WTC11 (cell line): ENCODE data around the gene TOX2. TPM values are rescaled to one million over a fixed set of nuclear protein-coding genes. Genes with fewer than 3 reads are reported as not detected.

ENCODE experiments used
- ATAC-seq: fragments of 200-7000 bp; cut with Tn5 transposase; 2 replicates; pipeline ENCODE4 v1.10.0; 2021; ENCODE audit warnings: mild to moderate bottlenecking, moderate library complexity
- CTCF ChIA-PET: fragments of 300-600 bp; sonication (Branson Sonifier 250); formaldehyde crosslinking; loops from one replicate; lab custom pipeline; 2021; ENCODE audit warnings: antibody characterized with exemption; lab: Charles Lee
- POLR2A ChIA-PET: fragments of 350-600 bp; sonication (Branson Sonifier 250); formaldehyde crosslinking; loops from one replicate; lab custom pipeline; 2021; ENCODE audit warnings: antibody characterized with exemption; lab: Charles Lee
- DNase-seq: peaks from one replicate; pipeline ENCODE4 v3.0.0; 2021; ENCODE audit warnings: low spot score
- H3K27ac Mint-ChIP-seq: 2 replicates; pipeline ENCODE4 v1.8.0; 2021; ENCODE audit warnings: mixed read lengths
- H3K27me3 Mint-ChIP-seq: 2 replicates; pipeline ENCODE4 v1.8.0; 2021; ENCODE audit warnings: low read depth, mild to moderate bottlenecking, moderate library complexity, mixed read lengths
- H3K36me3 Mint-ChIP-seq: 2 replicates; pipeline ENCODE4 v1.8.0; 2021; ENCODE audit warnings: mixed read lengths
- H3K4me1 Mint-ChIP-seq: 2 replicates; pipeline ENCODE4 v1.8.0; 2022; ENCODE audit warnings: mixed read lengths
- H3K4me3 Mint-ChIP-seq: 2 replicates; pipeline ENCODE4 v1.8.0; 2021; ENCODE audit warnings: mild to moderate bottlenecking, moderate library complexity, mixed read lengths
- H3K9me3 Mint-ChIP-seq: 2 replicates; pipeline ENCODE4 v1.8.0; 2021; ENCODE audit warnings: mixed read lengths
- AFF4 ChIP-seq: sonication (generic); formaldehyde crosslinking; IDR thresholded peaks from 2 replicates; pipeline ENCODE4 v1.8.1; 2023; ENCODE audit warnings: mild to moderate bottlenecking, missing genetic modification reagents, borderline replicate concordance
- AR ChIP-seq: fragments of 250-450 bp; sonication (Bioruptor Pico); IDR thresholded peaks from 2 replicates; pipeline ENCODE4 v1.9.0; 2021; ENCODE audit warnings: mild to moderate bottlenecking
- E2F1 ChIP-seq: sonication (generic); formaldehyde crosslinking; IDR thresholded peaks from 2 replicates; pipeline ENCODE4 v1.8.0; 2022; ENCODE audit warnings: mild to moderate bottlenecking, missing genetic modification reagents
- E2F5 ChIP-seq: sonication (generic); formaldehyde crosslinking; IDR thresholded peaks from 2 replicates; pipeline ENCODE4 v1.8.1; 2022; ENCODE audit warnings: mild to moderate bottlenecking, moderate library complexity, missing genetic modification reagents
- GABPB1 ChIP-seq: sonication (generic); formaldehyde crosslinking; IDR thresholded peaks from 2 replicates; pipeline ENCODE4 v1.8.1; 2023; ENCODE audit warnings: mild to moderate bottlenecking, missing genetic modification reagents
- GTF2I ChIP-seq: fragments of 250-450 bp; sonication (Bioruptor Pico); conservative IDR thresholded peaks from 2 replicates; pipeline ENCODE4 v1.4.0; 2021; ENCODE audit warnings: mild to moderate bottlenecking
- MAX ChIP-seq: sonication (generic); formaldehyde crosslinking; IDR thresholded peaks from 2 replicates; pipeline ENCODE4 v1.8.0; 2022; ENCODE audit warnings: mild to moderate bottlenecking, missing genetic modification reagents
- MYBL2 ChIP-seq: sonication (generic); formaldehyde crosslinking; IDR thresholded peaks from 2 replicates; pipeline ENCODE4 v1.8.1; 2023; ENCODE audit warnings: mild to moderate bottlenecking, moderate library complexity, missing genetic modification reagents
- NR2C2 ChIP-seq: sonication (generic); formaldehyde crosslinking; IDR thresholded peaks from 2 replicates; pipeline ENCODE4 v1.8.0; 2022; ENCODE audit warnings: mild to moderate bottlenecking, missing genetic modification reagents
- SMAD4 ChIP-seq: sonication (generic); formaldehyde crosslinking; IDR thresholded peaks from 2 replicates; pipeline ENCODE4 v1.8.0; 2022; ENCODE audit warnings: mild to moderate bottlenecking, missing genetic modification reagents
- ZBTB43 ChIP-seq: sonication (generic); formaldehyde crosslinking; IDR thresholded peaks from 2 replicates; pipeline ENCODE4 v1.8.1; 2023; ENCODE audit warnings: mild to moderate bottlenecking, missing genetic modification reagents
- ZMAT4 ChIP-seq: fragments of 250-450 bp; sonication (Bioruptor Pico); IDR thresholded peaks from 2 replicates; pipeline ENCODE4 v1.9.0; 2021; ENCODE audit warnings: mild to moderate bottlenecking
- ZNF219 ChIP-seq: sonication (generic); formaldehyde crosslinking; IDR thresholded peaks from 2 replicates; pipeline ENCODE4 v1.8.0; 2023; ENCODE audit warnings: missing genetic modification reagents, mild to moderate bottlenecking, borderline replicate concordance
- ZNF532 ChIP-seq: fragments of 250-450 bp; sonication (Bioruptor Pico); IDR thresholded peaks from 2 replicates; pipeline ENCODE4 v1.9.0; 2021; ENCODE audit warnings: mild to moderate bottlenecking, borderline replicate concordance
- ZSCAN18 ChIP-seq: fragments of 250-450 bp; sonication (Bioruptor Pico); IDR thresholded peaks from 2 replicates; pipeline ENCODE4 v2.1.2; 2022; ENCODE audit warnings: mild to moderate bottlenecking, moderate library complexity
- total RNA-seq: library from RNA; stranded (reverse); gene quantifications from 3 replicates; pipeline ENCODE4 v1.2.3, GENCODE V29; 2021

Gene TOX2
- total RNA-seq, 1 experiment from 2014 or later, result 3.4 TPM

GRCh38 chr20:43910564-43910963, 4.1 kb upstream of the TOX2 start (continued):
- no peak for TF ChIP-seq AR (CRISPR knock-in tag)
- TF ChIP-seq ZNF219 (CRISPR knock-in tag), result no peak
- TF ChIP-seq GTF2I (CRISPR knock-in tag), result no peak
- TF ChIP-seq AFF4 (CRISPR knock-in tag), result no peak

- H3K27ac Mint-ChIP-seq, result no peak overlapping the region
- DNase-seq (no peak), ATAC-seq (no peak)
- no peak overlapping the region for H3K4me3 Mint-ChIP-seq
- peaks cover 46% of the 10 kb centered on the region for H3K27me3 Mint-ChIP-seq
- peaks cover 8% of the 10 kb centered on the region; the same call in 1 of the 2 replicates for H3K36me3 Mint-ChIP-seq
- CTCF ChIA-PET, result interaction anchor here (0.7 to 1.3 kb wide), 4 partner anchors 10 to 161 kb away, joined by 3 to 7 read pairs (median 4); no protein-coding TSS in a partner anchor
- peaks cover 6% of the 10 kb centered on the region for H3K4me1 Mint-ChIP-seq
- peaks cover 27% of the 10 kb centered on the region for H3K9me3 Mint-ChIP-seq
- POLR2A ChIA-PET, result no interaction called here
- TF ChIP-seq MAX (CRISPR knock-in tag) (no peak), ZBTB43 (CRISPR knock-in tag) (no peak), ZSCAN18 (CRISPR knock-in tag) (no peak), AR (CRISPR knock-in tag) (no peak), E2F5 (CRISPR knock-in tag) (no peak), GABPB1 (no peak), NR2C2 (CRISPR knock-in tag) (no peak), ZMAT4 (CRISPR knock-in tag) (no peak), SMAD4 (CRISPR knock-in tag) (no peak), ZNF532 (CRISPR knock-in tag) (no peak), E2F1 (no peak), MYBL2 (CRISPR knock-in tag) (no peak)
Measured at GRCh38 chr20:43911066-43911465, 3.6 kb upstream of the TOX2 start.
